B cell (primary cell): ENCODE measurements around the gene TP53BP2.

Experiments
- EZH2 ChIP-seq: IDR thresholded peaks from 2 replicates; pipeline ENCODE4 v1.6.1; 2012; ENCODE audit warnings: borderline replicate concordance, low read depth, mild to moderate bottlenecking, moderate library complexity, low read length; ENCODE audit not compliant: insufficient read depth, poor library complexity, severe bottlenecking
- TF ChIP-seq, protein P1 (sequence below): fragments of 200-600 bp; IDR thresholded peaks from one replicate; pipeline ENCODE4 v1.8.0; 2022; ENCODE audit warnings: antibody characterized with exemption, mild to moderate bottlenecking

DNA sequence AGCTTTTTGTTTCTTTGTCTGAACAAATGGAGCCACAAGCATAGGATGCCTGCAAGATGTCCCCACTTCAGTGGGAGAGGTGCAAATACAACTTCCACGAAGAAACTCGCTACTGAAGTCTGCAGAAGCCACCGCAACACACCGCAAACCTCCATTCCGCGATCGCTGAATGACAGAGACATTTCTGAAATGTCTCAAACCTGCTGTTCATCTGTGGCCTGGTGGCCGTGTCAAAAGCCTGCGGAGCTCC is 1.0 kb downstream of the TP53BP2 start:
- TF ChIP-seq, protein P1, sequence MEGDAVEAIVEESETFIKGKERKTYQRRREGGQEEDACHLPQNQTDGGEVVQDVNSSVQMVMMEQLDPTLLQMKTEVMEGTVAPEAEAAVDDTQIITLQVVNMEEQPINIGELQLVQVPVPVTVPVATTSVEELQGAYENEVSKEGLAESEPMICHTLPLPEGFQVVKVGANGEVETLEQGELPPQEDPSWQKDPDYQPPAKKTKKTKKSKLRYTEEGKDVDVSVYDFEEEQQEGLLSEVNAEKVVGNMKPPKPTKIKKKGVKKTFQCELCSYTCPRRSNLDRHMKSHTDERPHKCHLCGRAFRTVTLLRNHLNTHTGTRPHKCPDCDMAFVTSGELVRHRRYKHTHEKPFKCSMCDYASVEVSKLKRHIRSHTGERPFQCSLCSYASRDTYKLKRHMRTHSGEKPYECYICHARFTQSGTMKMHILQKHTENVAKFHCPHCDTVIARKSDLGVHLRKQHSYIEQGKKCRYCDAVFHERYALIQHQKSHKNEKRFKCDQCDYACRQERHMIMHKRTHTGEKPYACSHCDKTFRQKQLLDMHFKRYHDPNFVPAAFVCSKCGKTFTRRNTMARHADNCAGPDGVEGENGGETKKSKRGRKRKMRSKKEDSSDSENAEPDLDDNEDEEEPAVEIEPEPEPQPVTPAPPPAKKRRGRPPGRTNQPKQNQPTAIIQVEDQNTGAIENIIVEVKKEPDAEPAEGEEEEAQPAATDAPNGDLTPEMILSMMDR, result no peak
- TF ChIP-seq EZH2, result no peak
